Thymus (tissue), 11 donors: ENCODE results near the gene ST3GAL2. TPM values are rescaled to one million over a fixed set of nuclear protein-coding genes. Genes with fewer than 3 reads are reported as not detected.
"Not testable (repeated sequence)": the region's sequence is repeated elsewhere in the genome, so short reads cannot be mapped to it uniquely, and the experiment has no call there.

ENCODE experiments used
- DNase-seq, 9 donors: peaks; one replicate each; pipeline ENCODE4 v3.0.0-alpha.2; 2013; ENCODE audit warnings: low spot score in 9 of 9, low read depth in 6 of 9, missing footprints in 1 of 9
- H3K27ac ChIP-seq, 2 donors: one replicate each; pipeline ENCODE4 v1.5.1; 2013; ENCODE audit warnings: control low read depth in 1 of 2, low read depth in 1 of 2, low read length in 1 of 2, mild to moderate bottlenecking in 1 of 2, moderate library complexity in 1 of 2
- H3K27me3 ChIP-seq, 2 donors: one replicate each; pipeline ENCODE4 v1.5.1; 2013; ENCODE audit warnings: low read length in 1 of 2; ENCODE audit not compliant: control insufficient read depth in 2 of 2, insufficient read depth in 1 of 2
- H3K36me3 ChIP-seq, 2 donors: one replicate each; pipeline ENCODE4 v1.5.1; 2013; ENCODE audit warnings: low read length in 1 of 2, mild to moderate bottlenecking in 1 of 2, moderate library complexity in 1 of 2; ENCODE audit not compliant: control insufficient read depth in 2 of 2, insufficient read depth in 2 of 2
- H3K4me1 ChIP-seq, 2 donors: one replicate each; pipeline ENCODE4 v1.5.1; 2013; ENCODE audit warnings: low read length in 2 of 2; ENCODE audit not compliant: control insufficient read depth in 2 of 2, insufficient read depth in 2 of 2
- H3K4me3 ChIP-seq, 2 donors: one replicate each; pipeline ENCODE4 v1.5.1; 2013; ENCODE audit warnings: low read length in 2 of 2, control low read depth in 1 of 2, mild to moderate bottlenecking in 1 of 2
- H3K9me3 ChIP-seq, 2 donors: one replicate each; pipeline ENCODE4 v1.5.1; 2013; ENCODE audit warnings: low read length in 1 of 2, mild to moderate bottlenecking in 1 of 2; ENCODE audit not compliant: control insufficient read depth in 2 of 2, insufficient read depth in 1 of 2
- WGBS: extraction: QIAGEN DNeasy Blood & Tissue Kit; methylation state at CpG from one replicate; pipeline ENCODE4 v1.1.7; 2013; 5-methylcytosine and 5-hydroxymethylcytosine counted together
- polyA plus RNA-seq: library from polyadenylated mRNA; stranded (reverse); fragments of 200-250 nt; gene quantifications from one replicate; pipeline ENCODE4 v1.2.3, GENCODE V29; 2013
- total RNA-seq: library from RNA; stranded (reverse); fragments of 120-200 nt; gene quantifications from one replicate; pipeline ENCODE4 v1.2.4, GENCODE V29; 2013
- donor health status: healthy.

ST3GAL2 gene
- total and polyA plus RNA-seq, 2 donors: 11.8 to 18.7 TPM

DNA sequence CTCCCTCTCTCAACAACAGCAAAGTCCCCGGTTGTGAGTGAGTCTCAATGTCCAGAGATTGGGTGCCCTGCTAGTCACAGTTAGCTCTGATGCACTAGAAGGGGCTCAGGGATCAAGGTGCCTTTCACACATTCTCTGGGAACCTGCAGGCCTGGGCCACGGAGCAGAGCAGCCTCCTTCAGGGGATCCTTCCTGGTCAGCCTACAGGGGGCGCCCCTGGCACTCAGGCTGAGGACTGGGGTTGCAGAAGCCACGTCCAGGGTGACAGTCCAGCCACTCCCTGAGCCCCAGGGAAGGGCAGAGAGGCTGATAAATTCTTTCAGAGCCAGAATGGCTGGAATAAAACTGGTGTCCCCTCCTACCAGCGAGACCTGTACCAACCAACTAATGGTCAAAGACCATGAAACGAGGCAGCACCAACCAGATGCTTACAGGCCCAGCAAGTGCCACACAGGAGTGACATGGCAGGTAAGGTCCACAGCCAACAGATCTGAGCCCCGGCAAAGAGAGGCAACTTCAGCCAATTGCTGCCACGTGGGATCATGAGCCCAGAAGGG lies 43.5 kb downstream of the ST3GAL2 start:
- Histone ChIP-seq H3K4me3 (no peak overlapping the region), H3K27me3 (no peaks in the 10 kb centered on the region), H3K4me1 (peaks cover 0 to under 1% of the 10 kb centered on the region in 2 donors), H3K27ac (no peak overlapping the region), H3K9me3 (no peaks in the 10 kb centered on the region), H3K36me3 (peaks cover 43 to 49% of the 10 kb centered on the region in 2 donors)
- DNase-seq: peak in 3 of 9 donors; percentile 21 to 55 (median 55)
- 75% methylated on average over 8 of the region's 8 CpGs for WGBS

DNA sequence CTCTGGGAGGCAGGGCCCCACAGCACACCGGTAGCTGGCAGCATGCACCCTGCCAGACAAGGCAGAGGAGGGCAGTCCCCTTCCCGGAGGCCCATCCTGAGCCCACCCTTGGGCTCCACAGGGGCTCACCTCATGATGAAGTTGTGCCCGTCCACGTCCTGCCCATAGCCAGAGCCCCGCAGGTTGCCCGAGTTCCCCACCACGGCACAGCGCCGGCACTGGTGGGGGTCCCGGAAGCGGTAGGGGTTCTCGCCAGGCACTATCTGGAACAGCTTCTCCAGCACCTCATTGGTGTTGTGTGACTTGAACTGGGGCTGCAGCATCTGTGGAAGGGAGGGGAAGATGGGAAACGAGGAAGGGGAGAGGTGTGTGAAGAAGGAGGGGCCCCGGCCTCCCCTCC lies 44.0 kb downstream of the ST3GAL2 start:
- H3K4me1 ChIP-seq: no peaks in the 10 kb centered on the region
- no peaks in the 10 kb centered on the region for H3K27me3 ChIP-seq
- no peaks in the 10 kb centered on the region for H3K9me3 ChIP-seq
- no peak overlapping the region for H3K27ac ChIP-seq
- peaks cover 40 to 48% of the 10 kb centered on the region in 2 donors for H3K36me3 ChIP-seq
- H3K4me3 ChIP-seq: no peak overlapping the region
- WGBS: 98% methylated on average over 14 of the region's 14 CpGs
- no peak for DNase-seq

DNA sequence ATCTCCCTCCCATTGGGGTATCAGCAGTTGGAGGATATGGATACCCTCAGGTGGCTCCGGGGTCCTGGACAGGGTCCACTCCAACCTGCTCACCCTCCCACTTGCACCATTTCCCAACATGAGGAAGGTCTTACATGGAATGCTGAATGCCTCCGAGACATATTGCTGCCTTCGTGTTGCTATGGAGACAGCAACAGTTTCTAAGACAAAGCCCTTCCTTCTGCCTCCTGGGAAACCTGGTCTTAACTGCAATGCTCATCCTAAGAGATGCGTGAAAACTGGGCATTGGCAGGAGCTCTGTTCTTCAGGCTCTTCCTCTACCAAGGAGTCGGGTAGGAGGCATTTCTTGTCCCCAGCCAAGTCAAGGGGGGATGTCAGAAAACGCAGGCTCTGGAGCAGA lies 45.2 kb downstream of the ST3GAL2 start:
- H3K27ac ChIP-seq: no peak overlapping the region
- 99% methylated on average over 6 of the region's 6 CpGs for WGBS
- H3K4me1 ChIP-seq: no peaks in the 10 kb centered on the region
- H3K4me3 ChIP-seq: no peak overlapping the region
- H3K36me3 ChIP-seq: peaks cover 33 to 39% of the 10 kb centered on the region in 2 donors
- no peaks in the 10 kb centered on the region for H3K27me3 ChIP-seq
- DNase-seq: no peak
- H3K9me3 ChIP-seq: no peaks in the 10 kb centered on the region

DNA sequence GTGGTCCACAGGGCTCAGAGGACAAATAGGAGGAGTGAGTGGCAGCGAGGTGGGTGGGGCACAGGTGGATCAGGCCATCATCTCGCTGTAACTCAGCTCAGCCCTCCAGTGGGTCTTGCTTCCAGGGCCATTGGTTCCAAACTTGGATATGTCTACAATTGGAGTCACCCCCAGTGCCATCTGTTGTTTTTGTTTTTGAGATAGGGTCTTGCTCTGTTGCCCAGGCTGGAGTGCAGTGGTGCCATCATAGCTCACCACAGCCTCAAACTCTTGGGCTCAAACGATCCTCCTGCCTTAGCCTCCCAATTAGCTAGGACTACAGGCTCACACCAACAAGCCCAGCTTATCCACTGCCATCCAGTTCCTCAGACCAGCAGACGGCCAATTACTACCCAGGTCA lies 46.3 kb downstream of the ST3GAL2 start:
- no peaks in the 10 kb centered on the region for H3K27me3 ChIP-seq
- peaks cover 29 to 36% of the 10 kb centered on the region in 2 donors for H3K36me3 ChIP-seq
- H3K9me3 ChIP-seq: no peaks in the 10 kb centered on the region
- no peaks in the 10 kb centered on the region for H3K4me1 ChIP-seq
- DNase-seq: no peak
- no peak overlapping the region for H3K4me3 ChIP-seq
- H3K27ac ChIP-seq: no peak overlapping the region
- WGBS: over 99% methylated on average over 4 of the region's 4 CpGs

DNA sequence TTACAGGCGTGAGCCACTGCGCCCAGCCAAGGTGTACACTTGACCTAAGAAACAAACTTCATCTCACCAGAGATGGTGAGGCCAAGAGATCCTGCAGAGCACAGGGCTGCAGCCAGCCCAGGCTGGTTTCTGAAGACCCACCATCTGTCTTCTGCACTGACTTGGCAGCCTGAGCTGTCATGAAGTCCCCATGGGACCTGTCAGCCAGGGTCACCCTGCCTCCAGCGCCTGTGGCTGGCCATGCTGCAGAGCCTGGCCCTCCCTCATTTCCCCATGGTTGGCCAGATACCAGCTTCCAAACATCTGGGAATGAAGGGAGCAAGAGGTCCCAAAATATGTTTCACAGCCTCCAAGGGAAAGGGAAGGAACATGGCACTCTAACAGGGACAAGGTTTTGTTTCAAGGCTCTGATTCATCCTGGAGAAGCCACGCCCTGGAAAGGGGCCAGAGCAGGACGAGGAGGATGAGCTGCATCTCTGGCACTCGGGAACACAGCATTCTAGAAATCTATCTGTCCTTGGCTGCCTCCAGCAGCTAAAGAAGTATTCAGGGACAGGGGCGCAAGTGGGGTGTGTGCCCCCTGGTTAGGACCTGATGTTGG lies 46.9 kb downstream of the ST3GAL2 start:
- H3K27ac ChIP-seq: no peak overlapping the region
- no peaks in the 10 kb centered on the region for H3K27me3 ChIP-seq
- H3K9me3 ChIP-seq: no peaks in the 10 kb centered on the region
- no peaks in the 10 kb centered on the region for H3K4me1 ChIP-seq
- no peak overlapping the region for H3K4me3 ChIP-seq
- 97% methylated on average over 7 of the region's 7 CpGs for WGBS
- H3K36me3 ChIP-seq: peaks cover 31 to 39% of the 10 kb centered on the region in 2 donors
- no peak for DNase-seq

DNA sequence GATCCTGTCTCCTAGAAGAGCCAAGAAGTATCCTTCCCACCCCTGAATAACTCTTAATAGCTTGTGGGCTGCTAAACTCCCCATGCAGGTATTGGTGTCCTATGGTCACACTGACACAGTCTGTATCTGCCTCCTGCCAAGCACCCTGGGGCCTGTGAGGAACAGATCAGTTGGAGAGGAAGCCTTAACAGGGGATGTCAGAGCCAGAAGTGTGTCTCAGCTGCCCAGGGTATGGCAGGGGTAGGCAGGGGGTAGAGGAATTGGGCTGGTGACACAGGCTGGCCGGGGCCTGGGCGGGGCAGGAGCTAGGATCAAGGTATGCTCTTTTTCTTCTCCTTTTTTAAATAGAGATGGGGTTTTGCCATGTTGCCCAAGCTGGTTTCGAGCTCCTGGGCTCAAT lies 47.5 kb downstream of the ST3GAL2 start:
- Histone ChIP-seq H3K9me3 (no peaks in the 10 kb centered on the region), H3K4me1 (no peaks in the 10 kb centered on the region), H3K27me3 (no peaks in the 10 kb centered on the region), H3K36me3 (peaks cover 33 to 40% of the 10 kb centered on the region in 2 donors), H3K27ac (no peak overlapping the region), H3K4me3 (no peak overlapping the region)
- 100% methylated on average over 3 of the region's 3 CpGs for WGBS
- DNase-seq: no peak

DNA sequence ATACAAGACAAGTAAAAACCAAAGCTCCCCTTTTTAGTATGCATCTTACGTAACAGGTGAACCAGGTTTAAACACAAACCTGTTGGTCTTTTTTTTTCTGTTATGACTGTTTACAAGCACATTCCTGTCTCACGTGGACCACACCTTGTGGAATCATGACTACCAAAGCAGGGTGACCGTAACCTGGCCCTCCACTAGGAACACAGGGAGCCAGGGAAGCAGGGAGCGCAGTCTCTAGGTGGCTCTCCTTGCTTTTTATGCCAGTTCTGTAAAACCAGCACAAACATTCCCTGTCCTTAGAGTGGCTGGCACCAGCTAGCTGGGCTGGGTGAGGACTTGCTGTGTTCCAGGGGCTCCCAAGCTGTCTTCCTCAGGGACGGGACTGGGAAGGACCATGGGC lies 48.1 kb downstream of the ST3GAL2 start:
- WGBS: 97% methylated on average over 5 of the region's 5 CpGs
- Histone ChIP-seq H3K27me3 (no peaks in the 10 kb centered on the region), H3K9me3 (no peaks in the 10 kb centered on the region), H3K36me3 (peaks cover 31 to 38% of the 10 kb centered on the region in 2 donors), H3K4me3 (no peak overlapping the region), H3K4me1 (no peaks in the 10 kb centered on the region), H3K27ac (no peak overlapping the region)
- no peak for DNase-seq

DNA sequence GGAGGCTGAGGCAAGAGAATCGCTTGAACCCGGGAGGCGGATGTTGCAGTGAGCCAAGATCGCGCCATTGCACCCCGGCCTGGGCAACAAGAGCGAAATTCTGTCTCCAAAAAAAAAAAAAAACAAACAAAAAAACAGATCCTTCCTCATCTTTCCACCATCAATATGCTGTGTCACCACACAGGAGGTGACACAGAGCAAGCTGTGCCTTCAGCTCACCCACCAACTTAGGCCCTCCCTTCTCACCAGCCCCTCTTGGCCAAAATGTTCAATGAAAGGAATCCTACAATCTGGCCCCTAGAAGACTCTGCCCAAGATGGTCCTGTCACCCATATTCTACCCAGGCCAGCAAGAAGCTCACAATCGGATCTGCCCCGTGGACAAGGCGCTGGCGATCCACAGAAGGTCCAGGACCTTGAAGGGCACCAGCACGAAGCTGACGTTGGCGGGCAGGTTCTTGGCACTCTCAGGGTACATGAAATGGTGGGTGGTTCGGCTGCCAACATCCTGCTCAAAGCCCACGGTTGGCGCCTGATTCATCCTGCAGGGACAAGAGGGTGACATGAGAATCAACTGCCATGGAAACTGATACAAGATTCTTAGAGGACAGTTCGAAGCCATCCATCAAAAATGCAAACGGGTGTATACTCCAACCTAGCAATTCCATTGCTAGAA lies 50.8 kb downstream of the ST3GAL2 start:
- WGBS: 97% methylated on average over 19 of the region's 19 CpGs
- H3K4me3 ChIP-seq: no peak overlapping the region
- H3K36me3 ChIP-seq: peaks cover 17 to 21% of the 10 kb centered on the region in 2 donors
- no peaks in the 10 kb centered on the region for H3K4me1 ChIP-seq
- no peaks in the 10 kb centered on the region for H3K27me3 ChIP-seq
- no peaks in the 10 kb centered on the region for H3K9me3 ChIP-seq
- no peak overlapping the region for H3K27ac ChIP-seq
- no peak for DNase-seq

DNA sequence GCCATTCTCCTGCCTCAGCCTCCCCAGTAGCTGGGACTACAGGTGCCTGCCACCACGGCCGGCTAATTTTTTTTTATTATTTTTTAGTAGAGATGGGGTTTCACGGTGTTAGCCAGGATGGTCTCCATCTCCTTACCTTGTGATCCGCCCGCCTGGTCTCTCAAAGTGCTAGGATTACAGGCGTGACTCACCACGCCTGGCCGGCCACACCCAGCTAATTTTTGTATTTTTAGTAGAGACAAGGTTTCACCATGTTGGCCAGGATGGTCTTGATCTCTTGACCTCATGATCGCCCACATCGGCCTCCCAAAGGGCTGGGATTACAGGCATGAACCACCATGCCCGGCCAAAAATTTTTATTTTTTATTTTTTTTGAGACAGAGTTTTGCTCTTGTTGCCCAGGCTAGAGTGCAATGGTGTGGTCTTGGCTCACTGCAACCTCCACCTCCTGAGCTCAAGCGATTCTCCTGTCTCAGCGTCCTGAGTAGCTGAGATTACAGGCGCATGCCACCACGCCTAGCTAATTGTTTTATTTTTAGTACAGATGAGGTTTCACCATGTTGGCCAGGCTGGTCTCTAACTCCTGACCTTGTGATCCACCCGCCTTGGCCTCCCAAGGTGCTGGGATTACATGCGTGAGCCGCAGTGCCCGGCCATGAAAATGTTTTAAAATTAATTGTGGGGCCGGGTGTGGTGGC lies 52.5 kb downstream of the ST3GAL2 start:
- H3K9me3 ChIP-seq, H3K27me3 ChIP-seq, H3K4me1 ChIP-seq, DNase-seq, H3K27ac ChIP-seq, H3K4me3 ChIP-seq: not testable (repeated sequence)
- 98% methylated on average over 20 of the region's 20 CpGs for WGBS
- H3K36me3 ChIP-seq: peaks cover 14 to 16% of the 10 kb centered on the region in 2 donors
